Measurements from ENCODE around the gene COL4A6.

DNA sequence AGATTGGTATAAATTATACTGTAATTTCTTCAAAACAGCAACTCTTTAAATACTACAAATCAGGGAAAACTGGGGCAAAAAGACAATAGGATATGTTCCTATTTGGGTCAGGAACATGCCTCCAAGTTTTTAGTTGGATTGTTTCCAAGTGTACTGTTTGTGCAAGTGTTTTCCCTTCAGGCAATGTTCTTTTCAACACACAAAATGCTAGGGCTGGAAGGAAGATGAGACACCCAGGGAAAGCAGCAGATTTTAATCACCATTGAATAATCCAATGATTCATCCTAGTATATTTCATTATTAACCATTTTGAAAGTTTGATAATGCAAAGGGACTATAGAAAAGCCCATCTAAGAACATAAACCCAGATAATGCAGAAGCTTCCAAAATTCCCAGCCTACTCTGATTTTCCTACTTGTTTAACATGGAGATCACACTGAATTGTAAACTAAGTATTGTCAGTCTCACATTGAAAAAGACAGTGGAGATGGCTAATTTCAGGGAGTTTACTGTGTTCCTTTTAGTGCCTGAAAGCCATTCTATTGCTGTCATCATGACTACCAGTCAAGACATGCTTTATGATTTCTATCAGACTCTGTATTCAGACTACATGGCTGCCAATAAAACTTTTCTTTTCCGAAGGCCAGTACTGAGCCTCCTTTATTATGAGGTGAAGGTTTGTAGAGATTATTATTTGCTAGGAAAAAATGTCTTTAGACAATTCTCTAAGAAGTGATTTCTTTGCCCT is 38.6 kb downstream of the COL4A6 start:
- TF ChIP-seq POLR2A (IDR thresholded peaks at IDR 0.05; ENCODE audit: low read length) (no peak), GATA1 (IDR thresholded peaks at IDR 0.05; ENCODE audit: low read depth, low read length) (no peak)
